ENCODE measurements around the gene AGFG2. TPM values are rescaled to one million over a fixed set of nuclear protein-coding genes. Genes with fewer than 3 reads are reported as not detected.
A peak's percentile ranks its signal among the peaks of the same experiment; 100 is the strongest.

The AGFG2 gene
- total and polyA plus RNA-seq, 2 of the 13 experiments (the other 11 are each of a cell fraction or from before 2014, with no cell fraction given), result 125 to 132 TPM

- peak; percentile 19; the same call in 1 of the 2 replicates for TF ChIP-seq ZFP36L1 (CRISPR knock-in tag; IDR thresholded peaks at IDR 0.05)
- TF ChIP-seq PBX2 (CRISPR knock-in tag; IDR thresholded peaks at IDR 0.05), result peak; percentile 63
- TF ChIP-seq ARID3A (IDR thresholded peaks at IDR 0.05; ENCODE audit: low read depth, low read length), result peak; percentile 97
- TF ChIP-seq FOXA3 (CRISPR knock-in tag; IDR thresholded peaks at IDR 0.05), result 0 out of 2 replicates have a peak, but pooled peaks have one; percentile 48
- 0 out of 2 replicates have a peak, but pooled peaks have one; percentile 10 for TF ChIP-seq ZBTB21 (CRISPR knock-in tag; IDR thresholded peaks at IDR 0.05)
- peak; percentile 35; the same call in 1 of the 2 replicates for TF ChIP-seq GMEB1 (CRISPR knock-in tag; IDR thresholded peaks at IDR 0.05; ENCODE audit: borderline replicate concordance)
- TF ChIP-seq IKZF1 (IDR thresholded peaks at IDR 0.05), result no peak
- TF ChIP-seq SNAPC2 (CRISPR knock-in tag; IDR thresholded peaks at IDR 0.05), result peak; percentile 23; the same call in 1 of the 2 replicates
- TF ChIP-seq RELA (CRISPR knock-in tag; IDR thresholded peaks at IDR 0.05), result 0 out of 2 replicates have a peak, but pooled peaks have one; percentile 30
- 0 out of 2 replicates have a peak, but pooled peaks have one; percentile 15 for TF ChIP-seq ZNF574 (CRISPR knock-in tag; IDR thresholded peaks at IDR 0.05)
- peak; percentile 74 for TF ChIP-seq FOSL2 (CRISPR knock-in tag; IDR thresholded peaks at IDR 0.05)
- no peak for TF ChIP-seq SYNCRIP (IDR thresholded peaks at IDR 0.05; ENCODE audit: insufficient read depth, low read depth, low read length)
- no peak for TF ChIP-seq GFI1 (CRISPR knock-in tag; IDR thresholded peaks at IDR 0.05; ENCODE audit: borderline replicate concordance)
- no peak for TF ChIP-seq FOXO4 (CRISPR knock-in tag; conservative IDR thresholded peaks at IDR 0.05)
- peak; percentile 95 for TF ChIP-seq NCOR1 (IDR thresholded peaks at IDR 0.05; ENCODE audit: borderline replicate concordance, low read length)
- no peak for TF ChIP-seq ZNF788 (CRISPR knock-in tag; IDR thresholded peaks at IDR 0.05; ENCODE audit: borderline replicate concordance)
- TF ChIP-seq HOXA3 (CRISPR knock-in tag; IDR thresholded peaks at IDR 0.05), result 0 out of 2 replicates have a peak, but pooled peaks have one; percentile 17
- no peak for TF ChIP-seq ZNF207 (IDR thresholded peaks at IDR 0.05; ENCODE audit: borderline replicate concordance)
- TF ChIP-seq MIXL1 (CRISPR knock-in tag; IDR thresholded peaks at IDR 0.05), result peak; percentile 66; the same call in 1 of the 2 replicates
- TF ChIP-seq POLR2A (IDR thresholded peaks at IDR 0.05; ENCODE audit: insufficient read depth in 1 of 2, low read depth in 2 of 2, low read length in 2 of 2), result peak in 1 of 2 experiments; percentile 54; a peak in 3 of 4 replicates
- no peak for TF ChIP-seq CREB1 (IDR thresholded peaks at IDR 0.05)
- TF ChIP-seq CREB1 (CRISPR knock-in tag; IDR thresholded peaks at IDR 0.05), result no peak
- 0 out of 2 replicates have a peak, but pooled peaks have one; percentile 19 for TF ChIP-seq SP2 (CRISPR knock-in tag; IDR thresholded peaks at IDR 0.05)
Observed at GRCh38 chr7:100540073-100540723, 1.2 kb downstream of the AGFG2 start (continued).
